GM10266 (cell line): ENCODE data around the gene PPP1R15B.

ENCODE experiments used
- DNase-seq: peaks from one replicate; pipeline ENCODE4 v3.0.0; 2012; ENCODE audit errors: extremely low spot score
- CTCF ChIP-seq: IDR thresholded peaks from 2 replicates; pipeline ENCODE4 v1.5.1; 2012; ENCODE audit warnings: mild to moderate bottlenecking, low read depth; ENCODE audit not compliant: control insufficient read depth, insufficient read depth; ENCODE audit errors: missing control alignments

The PPP1R15B gene

GRCh38 chr1:204414016-204414415, 2.4 kb upstream of the PPP1R15B start:
- TF ChIP-seq CTCF = no peak
- DNase-seq = no peak

GRCh38 chr1:204413170-204413535, 1.5 kb upstream of the PPP1R15B start:
- DNase-seq = no peak
- TF ChIP-seq CTCF = no peak

GRCh38 chr1:204410688-204411450, 748 bp downstream of the PPP1R15B start:
- no peak for TF ChIP-seq CTCF
- DNase-seq = no peak

- no peak for TF ChIP-seq CTCF
- DNase-seq = no peak
Observed at GRCh38 chr1:204409836-204410687, 1.6 kb downstream of the PPP1R15B start.

- DNase-seq = no peak
- TF ChIP-seq CTCF = no peak
Observed at GRCh38 chr1:204409123-204409522, 2.5 kb downstream of the PPP1R15B start.

- no peak for TF ChIP-seq CTCF
- no peak for DNase-seq
Observed at GRCh38 chr1:204408602-204409001, 3.0 kb downstream of the PPP1R15B start.

- no peak for TF ChIP-seq CTCF
- no peak for DNase-seq
Observed at GRCh38 chr1:204408074-204408507, 3.5 kb downstream of the PPP1R15B start.
